IPS-18c (cell line): ENCODE measurements around the gene PPP1R3D.

Experiments used
- H3K4me3 ChIP-seq: 2 replicates; pipeline ENCODE4 v1.7.0; 2013; ENCODE audit warnings: low read depth, mild to moderate bottlenecking, low read length, moderate library complexity; ENCODE audit not compliant: insufficient read depth
- H3K9me3 ChIP-seq: one replicate; pipeline ENCODE4 v1.6.1; 2013; ENCODE audit warnings: mild to moderate bottlenecking, low read length, moderate library complexity; ENCODE audit not compliant: control insufficient read depth, insufficient read depth

PPP1R3D gene

DNA sequence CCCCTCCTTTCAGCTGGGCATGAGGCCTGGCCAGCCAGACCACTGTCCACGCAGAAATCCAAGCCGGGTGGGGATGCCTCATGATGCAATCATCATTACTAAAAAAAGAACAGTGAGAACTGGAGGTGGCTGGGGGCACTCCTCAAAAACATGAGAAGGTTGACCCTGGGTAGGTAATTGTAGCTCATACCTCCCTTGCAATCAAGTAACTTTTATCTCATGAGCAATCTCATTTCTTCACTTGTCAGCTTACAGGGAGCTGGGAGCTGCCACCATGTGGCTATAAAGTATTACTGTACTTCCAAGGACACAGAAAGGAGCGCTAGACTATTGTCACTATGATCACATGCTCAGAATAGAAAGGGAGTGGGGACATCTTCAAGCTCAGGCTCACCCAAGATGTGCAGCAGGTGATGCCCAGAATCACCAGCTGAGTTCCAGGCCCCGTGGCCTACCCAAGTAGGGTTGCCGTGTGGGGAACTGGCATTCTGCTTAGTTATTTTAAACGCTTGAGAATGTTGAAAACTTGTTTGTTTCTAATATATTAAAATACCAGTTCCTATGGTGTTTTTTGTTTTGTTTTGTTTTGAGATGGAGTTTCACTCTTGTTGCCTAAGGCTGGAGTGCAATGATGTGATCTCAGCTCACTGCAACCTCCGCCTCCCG is 15.2 kb upstream of the PPP1R3D start:
- H3K9me3 ChIP-seq = no peaks in the 10 kb centered on the region

DNA sequence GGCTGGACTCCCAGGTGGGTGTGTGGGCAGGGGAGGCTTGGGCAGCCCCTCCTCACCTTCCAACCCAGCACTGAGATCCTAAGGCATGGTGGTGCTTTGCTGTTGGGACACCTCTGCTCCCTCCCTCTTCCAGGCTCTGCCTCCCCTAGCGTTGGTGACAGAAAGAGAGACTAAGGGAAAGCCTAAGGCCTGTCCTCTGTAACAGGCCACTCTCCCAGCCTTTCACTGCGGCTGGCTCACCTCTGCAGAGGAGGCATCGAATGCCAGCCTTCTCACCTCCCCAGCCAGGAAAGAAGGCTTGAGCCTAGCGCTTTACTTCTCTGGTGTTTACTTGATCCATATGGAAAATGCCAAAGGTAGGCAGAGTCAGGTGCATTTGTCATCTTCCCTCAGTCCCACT is 14.6 kb upstream of the PPP1R3D start:
- no peaks in the 10 kb centered on the region for H3K9me3 ChIP-seq
- H3K4me3 ChIP-seq = no peak overlapping the region

More for the DNA sequence above, 15.2 kb upstream of the PPP1R3D start:
- no peak overlapping the region for H3K4me3 ChIP-seq

DNA sequence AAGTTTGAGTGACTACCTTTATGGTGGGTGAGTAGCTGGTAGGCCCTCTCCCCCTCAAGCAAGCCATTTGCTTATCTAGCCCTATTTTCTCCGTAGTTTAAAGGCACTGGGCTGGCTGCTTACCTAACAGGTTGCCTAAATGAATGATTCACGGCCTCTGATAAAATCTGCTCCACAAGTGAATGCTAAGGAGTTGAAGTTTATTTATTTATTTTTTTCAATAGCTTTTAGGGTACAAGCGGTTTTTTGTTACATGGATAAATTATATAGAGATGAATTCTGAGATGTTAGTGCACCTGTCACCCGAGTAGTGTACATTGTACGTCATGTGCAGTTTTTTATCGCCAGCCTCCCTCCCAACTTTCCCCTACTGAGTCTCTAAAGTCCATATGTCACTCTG is 9.8 kb upstream of the PPP1R3D start:
- H3K9me3 ChIP-seq = no peaks in the 10 kb centered on the region
- H3K4me3 ChIP-seq = no peak overlapping the region

DNA sequence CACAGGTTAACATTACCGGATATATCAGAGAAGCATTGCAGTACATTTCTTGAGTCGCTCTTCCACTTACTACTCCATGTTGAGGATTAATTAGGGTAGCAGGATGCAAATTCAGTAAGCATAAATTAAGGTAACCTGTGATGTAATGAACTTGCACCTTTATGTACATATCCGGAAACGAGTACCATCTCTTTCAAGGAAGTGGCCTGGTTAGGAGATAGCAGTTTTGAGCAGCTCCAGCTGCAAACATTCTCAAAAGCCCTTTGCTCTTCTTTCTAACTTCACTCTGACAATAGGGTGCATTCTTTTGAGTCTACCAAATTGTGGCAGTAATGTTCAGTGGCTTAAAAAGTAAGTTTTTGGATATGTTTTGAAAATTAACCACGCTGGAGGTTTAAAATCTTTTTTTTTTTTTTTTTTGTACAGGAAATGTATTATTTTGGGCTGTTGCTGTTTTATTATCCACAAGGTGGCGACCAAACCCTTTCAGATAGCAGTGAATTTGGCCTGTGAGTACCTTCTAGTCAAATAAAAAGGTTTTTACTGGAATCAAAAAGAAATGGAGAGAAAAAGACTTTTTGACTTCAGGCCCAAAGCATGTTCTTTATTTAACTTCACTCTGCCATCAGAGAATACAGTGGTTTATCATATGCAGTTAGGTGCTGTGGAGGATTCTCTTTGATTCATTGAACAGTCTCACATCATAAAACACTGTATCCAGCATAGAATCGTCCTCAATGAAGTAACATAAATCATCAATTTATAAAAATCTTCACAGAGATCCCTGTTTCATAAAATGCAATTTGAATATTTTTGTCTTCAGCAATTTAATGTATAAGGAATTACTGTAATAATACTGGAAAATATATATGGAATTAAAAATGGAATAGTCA is 9.0 kb upstream of the PPP1R3D start:
- H3K4me3 ChIP-seq = no peak overlapping the region
- H3K9me3 ChIP-seq = no peaks in the 10 kb centered on the region

DNA sequence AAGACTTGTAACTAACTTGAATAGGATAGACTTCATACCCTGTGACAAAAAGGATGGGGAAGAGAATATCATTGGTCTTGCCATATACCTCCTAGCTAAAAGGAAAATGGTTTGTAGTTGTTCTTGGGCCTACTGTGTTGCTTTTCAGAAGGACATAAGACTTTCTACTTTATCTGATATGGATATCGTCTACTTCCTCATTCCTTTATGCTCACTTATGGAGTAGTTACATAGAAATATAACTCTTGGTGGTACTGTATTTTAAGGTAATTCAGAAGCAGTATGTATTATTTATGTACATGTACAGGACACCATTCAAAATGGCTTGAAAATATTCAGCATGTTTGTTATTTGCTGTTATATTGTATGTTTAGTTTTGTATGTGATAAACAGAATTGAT is 8.1 kb upstream of the PPP1R3D start:
- H3K4me3 ChIP-seq = no peak overlapping the region
- H3K9me3 ChIP-seq = no peaks in the 10 kb centered on the region

DNA sequence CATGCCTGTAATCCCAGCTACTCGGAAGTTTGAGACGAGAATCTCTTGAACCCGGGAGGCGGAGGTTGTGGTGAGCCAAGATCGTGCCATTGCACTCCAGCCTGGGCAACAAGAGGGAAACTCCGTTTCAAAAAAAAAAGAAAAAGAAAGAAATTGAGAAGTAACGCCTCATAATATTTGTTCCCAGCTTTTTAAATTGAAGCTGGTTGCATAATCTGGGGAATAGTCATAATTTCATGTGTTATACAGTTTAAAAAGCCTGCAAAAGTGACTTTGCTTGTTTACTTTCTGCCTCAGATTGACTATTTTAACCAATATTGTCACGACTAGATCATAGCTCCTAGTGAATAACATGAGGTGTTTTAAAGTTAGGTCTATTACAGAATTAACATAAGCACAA is 7.3 kb upstream of the PPP1R3D start:
- H3K9me3 ChIP-seq = no peaks in the 10 kb centered on the region
- H3K4me3 ChIP-seq = no peak overlapping the region

DNA sequence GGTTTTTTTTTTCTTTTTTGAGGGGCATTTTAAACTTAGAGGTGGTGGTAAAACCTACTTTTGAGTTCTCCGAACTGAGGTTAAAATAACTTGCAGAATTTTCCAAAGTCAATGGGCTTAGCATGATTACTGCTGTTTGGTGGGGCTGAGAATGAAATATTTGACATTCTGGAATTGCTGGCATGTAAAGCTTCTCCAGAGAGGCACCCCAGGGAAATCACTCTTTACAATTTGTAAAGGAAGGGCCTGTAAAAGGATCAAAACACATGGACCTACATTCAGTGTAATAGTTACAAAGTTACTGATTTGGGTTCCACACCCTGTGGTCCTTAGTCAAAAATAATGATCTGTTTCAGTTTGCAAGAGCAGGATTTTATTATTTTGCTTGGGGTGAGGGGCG is 5.6 kb upstream of the PPP1R3D start:
- Histone ChIP-seq H3K9me3 (no peaks in the 10 kb centered on the region), H3K4me3 (no peak overlapping the region; the same call in 1 of the 2 replicates)

DNA sequence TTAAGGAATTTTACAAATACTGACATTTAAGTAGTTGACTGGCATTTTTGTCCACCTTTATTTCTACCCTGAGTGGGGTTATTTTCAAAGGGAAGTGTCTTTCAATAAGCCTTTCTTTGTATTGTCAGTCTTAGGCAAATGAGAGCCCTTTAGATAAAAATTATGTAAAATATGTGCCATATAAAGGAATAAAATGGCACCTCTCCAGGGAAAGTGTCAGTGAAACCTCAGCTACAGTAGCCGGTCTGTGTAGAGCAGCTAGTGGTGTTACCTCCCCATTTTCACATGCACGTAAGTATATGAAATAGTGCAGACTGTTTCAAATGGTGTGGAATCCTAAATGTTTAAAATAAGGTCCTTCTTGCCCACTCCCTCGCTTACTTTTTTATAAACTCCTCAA is 5.1 kb upstream of the PPP1R3D start:
- no peaks in the 10 kb centered on the region for H3K9me3 ChIP-seq

DNA sequence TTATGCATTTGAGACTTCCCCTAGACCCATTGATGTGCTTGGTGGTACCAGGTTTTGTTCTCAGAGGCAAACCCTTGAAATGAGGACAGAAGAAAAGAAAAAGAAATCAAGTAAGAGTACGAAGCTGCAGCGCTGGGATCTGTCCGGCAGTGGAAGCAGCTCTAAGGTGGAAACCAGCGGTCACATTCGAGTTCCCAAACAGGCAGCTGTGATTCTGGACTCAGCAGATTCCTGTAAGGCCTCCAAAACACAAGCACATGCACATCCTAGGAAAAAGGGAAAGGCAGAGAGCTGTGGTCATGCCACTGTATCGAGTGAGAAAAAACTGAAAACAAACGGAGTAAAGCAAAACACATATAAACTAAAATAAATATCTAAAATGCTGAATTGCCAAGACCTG is 4.6 kb upstream of the PPP1R3D start:
- no peaks in the 10 kb centered on the region for H3K9me3 ChIP-seq
- H3K4me3 ChIP-seq = no peak overlapping the region

More for the DNA sequence above, 5.1 kb upstream of the PPP1R3D start:
- no peak overlapping the region for H3K4me3 ChIP-seq

DNA sequence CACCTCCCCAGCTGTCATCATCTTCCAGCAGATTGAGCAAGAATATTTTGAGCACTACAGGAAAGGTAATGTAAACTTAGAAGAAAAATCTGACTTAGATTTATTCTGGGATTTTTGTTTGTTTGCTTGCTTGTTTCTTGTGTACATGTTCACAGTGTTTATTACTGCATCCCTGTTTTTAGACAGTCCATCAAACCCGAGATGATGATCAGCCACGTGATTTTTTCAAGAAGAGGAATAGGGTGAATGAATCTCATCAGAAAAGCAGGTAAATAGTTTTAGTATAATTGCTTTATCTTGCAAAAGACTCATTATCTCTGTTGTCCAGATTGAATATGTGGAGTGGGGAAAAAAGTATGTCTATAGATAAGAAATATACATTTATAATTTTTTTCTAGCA is 2.1 kb upstream of the PPP1R3D start:
- Histone ChIP-seq H3K4me3 (no peak overlapping the region), H3K9me3 (no peaks in the 10 kb centered on the region)

DNA sequence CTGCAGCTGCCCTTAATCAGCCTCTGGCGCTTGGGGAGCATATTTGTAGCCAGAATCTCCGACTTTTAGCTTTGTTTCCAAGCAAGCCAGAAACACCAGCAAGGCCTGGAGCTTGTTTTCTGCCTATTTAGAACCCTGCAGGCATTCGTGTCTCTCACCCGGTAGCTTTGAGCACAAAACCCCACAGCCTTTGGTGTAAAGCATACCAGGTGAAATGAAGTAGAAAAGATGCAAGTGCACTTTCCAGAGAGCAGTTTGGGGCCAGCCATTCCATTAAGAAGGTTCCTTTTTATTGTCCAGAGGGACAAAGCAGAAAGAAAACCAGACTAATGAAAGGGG is 820 bp upstream of the PPP1R3D start:
- H3K4me3 ChIP-seq = peak overlapping the region; percentile 84
- H3K9me3 ChIP-seq = no peaks in the 10 kb centered on the region

DNA sequence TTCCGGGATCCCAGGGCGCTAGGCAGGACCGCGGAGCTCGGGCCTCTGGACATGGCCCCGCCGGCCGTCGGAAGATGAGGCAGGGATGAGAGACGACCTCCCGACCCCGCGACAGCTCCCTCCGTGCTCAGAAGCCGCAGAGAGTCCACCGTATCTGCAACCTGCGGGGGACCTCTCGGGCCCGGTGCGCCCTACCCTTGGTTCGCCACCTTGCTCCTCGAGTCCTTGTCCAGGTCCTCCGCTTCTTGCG is 301 bp downstream of the PPP1R3D start:
- H3K9me3 ChIP-seq = no peaks in the 10 kb centered on the region
- H3K4me3 ChIP-seq = peak overlapping the region; percentile 84

DNA sequence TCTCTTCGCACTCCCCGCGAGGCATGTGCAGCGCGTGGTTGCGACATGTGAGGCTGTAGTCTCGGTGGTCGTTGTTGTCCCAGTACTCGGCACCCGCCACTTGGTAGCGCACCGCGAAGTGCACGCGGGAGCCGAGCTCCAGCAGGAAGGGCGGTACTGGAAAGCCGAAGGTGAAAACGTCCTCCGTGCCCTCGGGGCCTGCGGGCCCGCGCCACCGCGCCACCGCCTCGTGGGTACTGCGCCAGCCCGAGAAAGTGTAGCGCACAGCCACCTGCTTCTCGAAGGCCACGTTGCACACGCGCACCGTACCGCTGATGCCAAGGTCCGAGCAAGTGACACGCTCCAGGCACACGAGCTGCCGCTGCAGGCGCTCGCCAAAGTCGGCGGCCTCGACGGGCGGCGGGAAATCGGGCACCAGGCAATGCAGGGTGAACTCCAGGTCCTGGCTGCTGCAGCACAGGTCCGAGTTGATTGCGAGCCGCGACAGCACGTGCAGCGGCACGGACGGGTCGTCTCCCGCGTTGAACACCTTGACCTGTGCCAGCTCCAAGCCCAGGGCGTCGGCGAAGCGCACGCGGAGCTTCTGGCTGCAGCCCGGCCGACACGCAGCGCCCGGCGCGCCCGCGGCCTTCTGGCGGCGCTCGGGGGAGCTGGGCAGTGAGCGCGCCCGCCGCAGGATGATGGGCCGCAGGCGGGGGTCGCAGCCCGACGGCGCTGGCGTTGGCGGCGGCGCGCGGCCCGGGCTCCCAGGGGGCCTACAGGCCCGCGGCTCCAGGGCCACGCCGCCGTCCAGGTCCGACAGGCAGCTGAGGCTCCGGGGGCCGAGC is 840 bp downstream of the PPP1R3D start:
- no peaks in the 10 kb centered on the region for H3K9me3 ChIP-seq
- H3K4me3 ChIP-seq = peak overlapping the region; percentile 84

DNA sequence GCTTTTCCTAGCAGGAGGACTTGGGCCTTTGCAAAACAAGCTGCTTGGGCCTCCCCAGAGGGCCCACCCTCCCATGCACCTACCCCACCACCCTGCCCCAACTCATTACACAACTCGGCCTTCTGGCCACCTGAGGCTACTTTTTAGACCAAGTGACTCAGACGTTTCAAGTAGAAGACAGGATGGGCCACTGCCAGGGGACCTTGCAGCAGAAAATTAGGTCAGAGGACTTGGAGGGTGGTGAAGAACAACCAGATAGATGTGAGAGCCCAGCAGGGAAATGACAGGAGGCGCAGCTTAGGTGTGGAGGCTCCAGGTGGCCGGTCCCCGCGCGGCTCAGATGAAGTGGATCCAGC is 1.4 kb downstream of the PPP1R3D start:
- no peaks in the 10 kb centered on the region for H3K9me3 ChIP-seq
- H3K4me3 ChIP-seq = no peak overlapping the region

DNA sequence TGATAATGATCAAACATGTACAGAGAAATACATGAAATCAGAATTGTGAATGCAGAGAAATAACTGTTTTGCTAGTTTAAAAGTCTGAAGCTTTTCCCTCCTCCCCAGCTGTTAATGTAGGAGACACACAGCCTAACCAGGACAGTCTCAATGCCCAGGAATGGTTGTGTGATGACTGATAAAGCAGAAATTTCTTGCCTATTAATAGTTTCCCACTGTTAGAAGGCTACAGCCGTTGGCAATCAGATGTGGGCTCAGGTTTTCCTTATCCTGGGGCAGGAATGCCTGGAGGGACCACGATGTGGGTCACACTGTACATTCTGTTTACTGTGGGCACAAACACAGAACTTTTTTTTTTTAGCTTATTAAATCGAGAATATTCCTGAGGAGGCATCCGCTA is 1.9 kb downstream of the PPP1R3D start:
- H3K4me3 ChIP-seq = no peak overlapping the region
- H3K9me3 ChIP-seq = no peaks in the 10 kb centered on the region

DNA sequence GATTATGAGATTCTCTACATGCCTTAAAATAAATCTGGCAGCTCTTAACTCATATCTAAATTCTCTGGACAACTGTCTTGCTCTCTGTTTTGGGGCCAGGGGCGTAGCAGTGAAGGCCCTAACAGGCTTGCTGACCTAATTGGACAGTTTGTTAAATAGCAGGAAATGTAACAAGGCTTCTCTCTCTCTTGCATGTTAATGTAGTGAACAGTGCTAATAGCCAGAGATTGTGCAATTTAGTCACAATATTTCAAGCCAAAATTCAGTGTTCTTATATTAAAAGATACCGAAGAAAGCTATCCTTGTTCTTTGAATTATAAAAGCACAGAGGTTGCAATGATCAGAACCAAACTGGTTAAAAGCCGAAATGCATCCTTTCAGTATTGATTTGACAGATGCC is 3.0 kb downstream of the PPP1R3D start:
- no peaks in the 10 kb centered on the region for H3K9me3 ChIP-seq
- no peak overlapping the region for H3K4me3 ChIP-seq

DNA sequence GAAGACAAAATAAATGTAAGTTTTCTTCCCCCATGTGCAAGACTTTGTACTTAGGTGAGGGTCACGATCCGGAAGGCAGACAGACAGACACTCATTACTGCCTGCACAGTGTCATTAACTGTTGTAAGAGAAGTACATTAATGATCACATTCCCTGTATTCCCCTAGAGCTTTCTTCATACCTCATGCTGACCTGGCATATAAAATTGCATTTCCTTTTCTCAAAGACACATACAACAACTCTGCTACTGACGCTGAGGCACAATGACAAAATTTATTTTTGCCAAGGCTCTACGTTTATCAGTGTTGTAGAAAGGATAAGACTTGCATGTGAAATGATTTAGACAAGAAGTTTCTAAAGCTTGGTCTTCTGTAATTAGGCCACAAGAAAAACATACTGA is 3.7 kb downstream of the PPP1R3D start:
- Histone ChIP-seq H3K4me3 (no peak overlapping the region), H3K9me3 (no peaks in the 10 kb centered on the region)
